HL-60 (cell line): ENCODE measurements around the gene BTBD9.

ENCODE experiments used
- DNase-seq, 2 experiments: peaks; one replicate each; pipeline ENCODE4 v3.0.0-alpha.2; 2010 to 2020; ENCODE audit warnings: low read depth in 1 of 2, low spot score in 1 of 2
- H3K27ac ChIP-seq: fragments of 250-450 bp; sonication (Bioruptor Pico); replicated peaks from 2 replicates; pipeline ENCODE4 v1.5.1; 2020; ENCODE audit warnings: mild to moderate bottlenecking, moderate library complexity
- H3K27me3 ChIP-seq: fragments of 250-450 bp; sonication (Bioruptor Pico); 2 replicates; pipeline ENCODE4 v1.5.1; 2021; ENCODE audit warnings: mild to moderate bottlenecking, moderate library complexity; ENCODE audit not compliant: insufficient read depth, poor library complexity, severe bottlenecking
- H3K4me3 ChIP-seq: replicated peaks from 2 replicates; pipeline ENCODE4 v1.5.1; 2011; ENCODE audit warnings: mild to moderate bottlenecking, control low read depth, low read length; ENCODE audit not compliant: insufficient read depth
- CTCF ChIP-seq: IDR thresholded peaks from one replicate; pipeline ENCODE4 v1.5.1; 2011; ENCODE audit warnings: low read length, control low read depth, inconsistent platforms; ENCODE audit not compliant: insufficient read depth
- GABPA ChIP-seq: IDR thresholded peaks from 2 replicates; pipeline ENCODE4 v1.6.1; 2012; ENCODE audit warnings: low read depth
- POLR2AphosphoS5 ChIP-seq: IDR thresholded peaks from 2 replicates; pipeline ENCODE4 v1.6.1; 2012; ENCODE audit warnings: low read depth
- REST ChIP-seq: IDR thresholded peaks from 2 replicates; pipeline ENCODE4 v1.6.1; 2012; ENCODE audit warnings: low read depth; ENCODE audit not compliant: insufficient replicate concordance
- SPI1 ChIP-seq: IDR thresholded peaks from 2 replicates; pipeline ENCODE4 v1.6.1; 2012; ENCODE audit warnings: low read depth, mild to moderate bottlenecking, borderline replicate concordance

BTBD9 gene

GRCh38 chr6:38501931-38502330 is 137.8 kb downstream of the BTBD9 start:
- TF ChIP-seq POLR2AphosphoS5 (no peak), REST (no peak), SPI1 (no peak), GABPA (no peak), CTCF (no peak)
- no peak for DNase-seq

GRCh38 chr6:38499529-38500096 is 140.1 kb downstream of the BTBD9 start:
- Histone ChIP-seq H3K27ac (no peak overlapping the region), H3K27me3 (no peaks in the 10 kb centered on the region), H3K4me3 (no peak overlapping the region)
- TF ChIP-seq CTCF (no peak), GABPA (no peak), REST (no peak), POLR2AphosphoS5 (no peak), SPI1 (no peak)
- DNase-seq, result no peak

More at GRCh38 chr6:38501931-38502330, 137.8 kb downstream of the BTBD9 start:
- Histone ChIP-seq H3K27me3 (no peaks in the 10 kb centered on the region), H3K27ac (no peak overlapping the region), H3K4me3 (no peak overlapping the region)

- no peak for TF ChIP-seq SPI1
- no peak for TF ChIP-seq CTCF
- TF ChIP-seq GABPA, result no peak
- no peak for TF ChIP-seq POLR2AphosphoS5
- no peak for TF ChIP-seq REST
- DNase-seq, result no peak
- H3K27ac ChIP-seq, result no peak overlapping the region
Measured at GRCh38 chr6:38498805-38499445, 140.8 kb downstream of the BTBD9 start.

More at GRCh38 chr6:38498805-38499445, 140.8 kb downstream of the BTBD9 start:
- no peak overlapping the region for H3K4me3 ChIP-seq
- H3K27me3 ChIP-seq, result no peaks in the 10 kb centered on the region
